ENCODE measurements around the gene CACNA2D3.

CACNA2D3 gene

GRCh38 chr3:54343495-54343894, 221.1 kb downstream of the CACNA2D3 start:
- no peak for DNase-seq

- no peak for DNase-seq
These were observed 222.4 kb downstream of the CACNA2D3 start for GRCh38 chr3:54344601-54345231.

- DNase-seq = no peak
These were observed 223.6 kb downstream of the CACNA2D3 start for GRCh38 chr3:54345847-54346375.

GRCh38 chr3:54347060-54347459, 224.7 kb downstream of the CACNA2D3 start:
- DNase-seq = no peak

GRCh38 chr3:54347933-54348332, 225.6 kb downstream of the CACNA2D3 start:
- DNase-seq = no peak

GRCh38 chr3:54349231-54349652, 226.9 kb downstream of the CACNA2D3 start:
- DNase-seq = no peak

- no peak for DNase-seq
These were observed 227.3 kb downstream of the CACNA2D3 start for GRCh38 chr3:54349691-54350090.

- no peak for DNase-seq
These were observed 231.2 kb downstream of the CACNA2D3 start for GRCh38 chr3:54353546-54353945.

GRCh38 chr3:54353946-54354345, 231.6 kb downstream of the CACNA2D3 start:
- DNase-seq = no peak

- DNase-seq = no peak
These were observed 233.4 kb downstream of the CACNA2D3 start for GRCh38 chr3:54355800-54356199.

GRCh38 chr3:54356261-54357045, 234.1 kb downstream of the CACNA2D3 start:
- peak; percentile 2 for DNase-seq

GRCh38 chr3:54357301-54357700, 234.9 kb downstream of the CACNA2D3 start:
- no peak for DNase-seq

GRCh38 chr3:54358316-54358715, 236.0 kb downstream of the CACNA2D3 start:
- no peak for DNase-seq

GRCh38 chr3:54358969-54359694, 236.8 kb downstream of the CACNA2D3 start:
- DNase-seq = no peak

- DNase-seq = no peak
These were observed 238.0 kb downstream of the CACNA2D3 start for GRCh38 chr3:54360320-54360719.

- DNase-seq = no peak
These were observed 239.5 kb downstream of the CACNA2D3 start for GRCh38 chr3:54361746-54362283.

GRCh38 chr3:54366007-54366750, 243.8 kb downstream of the CACNA2D3 start:
- no peak for DNase-seq

GRCh38 chr3:54366839-54367238, 244.5 kb downstream of the CACNA2D3 start:
- DNase-seq = no peak

- DNase-seq = no peak
These were observed 249.9 kb downstream of the CACNA2D3 start for GRCh38 chr3:54372232-54372631.

GRCh38 chr3:54374214-54374852, 252.0 kb downstream of the CACNA2D3 start:
- DNase-seq = no peak

- DNase-seq = no peak
These were observed 253.9 kb downstream of the CACNA2D3 start for GRCh38 chr3:54376142-54376807.

Data from fibroblast of skin of back (primary cell).